WERI-Rb-1 (cell line): Measurements from ENCODE around the gene GAGE12H.
"Not testable (repeated sequence)": the region's sequence is repeated elsewhere in the genome, so short reads cannot be mapped to it uniquely, and the experiment has no call there.

Source experiments
- DNase-seq: peaks from one replicate; pipeline ENCODE4 v3.0.0-alpha.2; 2020
- H3K27ac ChIP-seq: fragments of 250-450 bp; sonication (Bioruptor Pico); 2 replicates; pipeline ENCODE4 v1.5.1; 2020; ENCODE audit warnings: mild to moderate bottlenecking, moderate library complexity
- H3K27me3 ChIP-seq: fragments of 250-450 bp; sonication (Bioruptor Pico); 2 replicates; pipeline ENCODE4 v1.5.1; 2021; ENCODE audit warnings: mild to moderate bottlenecking, low read depth, moderate library complexity; ENCODE audit not compliant: insufficient read depth, severe bottlenecking
- H3K36me3 ChIP-seq: fragments of 250-450 bp; sonication (Bioruptor Pico); 2 replicates; pipeline ENCODE4 v1.5.1; 2020; ENCODE audit warnings: mild to moderate bottlenecking, moderate library complexity
- H3K4me3 ChIP-seq: 2 replicates; pipeline ENCODE4 v1.5.1; 2011; ENCODE audit warnings: low read depth, mild to moderate bottlenecking, control low read depth, low read length
- H3K9me3 ChIP-seq: fragments of 250-450 bp; sonication (Bioruptor Pico); 2 replicates; pipeline ENCODE4 v1.5.1; 2021; ENCODE audit warnings: mild to moderate bottlenecking, moderate library complexity; ENCODE audit not compliant: severe bottlenecking

The GAGE12H gene

GRCh38 chrX:49579649-49580048 lies at the start of gene GAGE12H:
GAGE12H (plus strand) TSS chrX:49579949; CDS start chrX:49581104, 1,155 bp downstream.
- not testable (repeated sequence) for H3K36me3 ChIP-seq, H3K4me3 ChIP-seq

GRCh38 chrX:49531877-49532276 lies 47.9 kb upstream of the GAGE12H start, which contains the start of gene GAGE12C:
GAGE12C (plus strand) TSS chrX:49532177; CDS start chrX:49533332, 1,155 bp downstream.
- not testable (repeated sequence) for DNase-seq, H3K27me3 ChIP-seq, H3K36me3 ChIP-seq, H3K4me3 ChIP-seq, H3K9me3 ChIP-seq, H3K27ac ChIP-seq

More at GRCh38 chrX:49579649-49580048, at the start of gene GAGE12H:
- H3K27me3 ChIP-seq, H3K27ac ChIP-seq, H3K9me3 ChIP-seq, DNase-seq: not testable (repeated sequence)

GRCh38 chrX:49541433-49541832 lies 38.3 kb upstream of the GAGE12H start, which contains the start of gene GAGE12D:
GAGE12D (plus strand) TSS chrX:49541733; CDS start chrX:49542888, 1,155 bp downstream.
- H3K27me3 ChIP-seq, H3K9me3 ChIP-seq, H3K4me3 ChIP-seq, DNase-seq, H3K27ac ChIP-seq, H3K36me3 ChIP-seq: not testable (repeated sequence)

GRCh38 chrX:49550989-49551388 lies 28.8 kb upstream of the GAGE12H start, which contains the start of gene GAGE12E:
GAGE12E (plus strand) TSS chrX:49551289; CDS start chrX:49552444, 1,155 bp downstream.
- not testable (repeated sequence) for H3K27me3 ChIP-seq, DNase-seq, H3K9me3 ChIP-seq, H3K4me3 ChIP-seq, H3K36me3 ChIP-seq, H3K27ac ChIP-seq

GRCh38 chrX:49560542-49560941 lies 19.2 kb upstream of the GAGE12H start, which contains the start of gene GAGE12F:
GAGE12F (plus strand) TSS chrX:49560842; CDS start chrX:49561997, 1,155 bp downstream.
- H3K4me3 ChIP-seq, H3K27me3 ChIP-seq, H3K27ac ChIP-seq, DNase-seq, H3K9me3 ChIP-seq, H3K36me3 ChIP-seq: not testable (repeated sequence)

- H3K27me3 ChIP-seq, H3K36me3 ChIP-seq, H3K27ac ChIP-seq, H3K9me3 ChIP-seq, DNase-seq, H3K4me3 ChIP-seq: not testable (repeated sequence)
Observed at GRCh38 chrX:49568728-49569127, 11.0 kb upstream of the GAGE12H start.

GRCh38 chrX:49569152-49569551 lies 10.6 kb upstream of the GAGE12H start:
- not testable (repeated sequence) for H3K9me3 ChIP-seq, DNase-seq, H3K27ac ChIP-seq, H3K4me3 ChIP-seq, H3K36me3 ChIP-seq, H3K27me3 ChIP-seq

- H3K36me3 ChIP-seq, result not testable (repeated sequence)
Observed at GRCh38 chrX:49570100-49570499, 9.6 kb upstream of the GAGE12H start, which contains the start of gene GAGE12G. GAGE12G (plus strand) TSS chrX:49570400; CDS start chrX:49571555, 1,155 bp downstream.

GRCh38 chrX:49589196-49589595 lies 9.4 kb downstream of the GAGE12H start, which contains the start of gene GAGE2A:
GAGE2A (plus strand) TSS chrX:49589496; CDS start chrX:49590651, 1,155 bp downstream.
- not testable (repeated sequence) for DNase-seq, H3K27me3 ChIP-seq, H3K27ac ChIP-seq, H3K36me3 ChIP-seq, H3K4me3 ChIP-seq, H3K9me3 ChIP-seq

More at GRCh38 chrX:49570100-49570499, 9.6 kb upstream of the GAGE12H start, which contains the start of gene GAGE12G:
- not testable (repeated sequence) for H3K9me3 ChIP-seq, H3K4me3 ChIP-seq, DNase-seq, H3K27ac ChIP-seq, H3K27me3 ChIP-seq

- not testable (repeated sequence) for H3K27me3 ChIP-seq, DNase-seq, H3K36me3 ChIP-seq, H3K9me3 ChIP-seq, H3K27ac ChIP-seq, H3K4me3 ChIP-seq
Observed at GRCh38 chrX:49589769-49590478, 10.2 kb downstream of the GAGE12H start.

- not testable (repeated sequence) for H3K36me3 ChIP-seq, H3K9me3 ChIP-seq, DNase-seq, H3K27ac ChIP-seq, H3K4me3 ChIP-seq, H3K27me3 ChIP-seq
Observed at GRCh38 chrX:49590488-49590887, 10.7 kb downstream of the GAGE12H start.

GRCh38 chrX:49598720-49599119 lies 19.0 kb downstream of the GAGE12H start, which contains the start of gene GAGE1:
GAGE1 (plus strand) TSS chrX:49599020; CDS start chrX:49600175, 1,155 bp downstream.
- H3K36me3 ChIP-seq, H3K27me3 ChIP-seq, H3K27ac ChIP-seq, H3K9me3 ChIP-seq, DNase-seq, H3K4me3 ChIP-seq: not testable (repeated sequence)
